Measurements from ENCODE around the gene RIPPLY1. TPM values are rescaled to one million over a fixed set of nuclear protein-coding genes. Genes with fewer than 3 reads are reported as not detected.

RIPPLY1 gene, protein sequence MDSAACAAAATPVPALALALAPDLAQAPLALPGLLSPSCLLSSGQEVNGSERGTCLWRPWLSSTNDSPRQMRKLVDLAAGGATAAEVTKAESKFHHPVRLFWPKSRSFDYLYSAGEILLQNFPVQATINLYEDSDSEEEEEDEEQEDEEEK
- not detected in 2 replicates for total RNA-seq

DNA sequence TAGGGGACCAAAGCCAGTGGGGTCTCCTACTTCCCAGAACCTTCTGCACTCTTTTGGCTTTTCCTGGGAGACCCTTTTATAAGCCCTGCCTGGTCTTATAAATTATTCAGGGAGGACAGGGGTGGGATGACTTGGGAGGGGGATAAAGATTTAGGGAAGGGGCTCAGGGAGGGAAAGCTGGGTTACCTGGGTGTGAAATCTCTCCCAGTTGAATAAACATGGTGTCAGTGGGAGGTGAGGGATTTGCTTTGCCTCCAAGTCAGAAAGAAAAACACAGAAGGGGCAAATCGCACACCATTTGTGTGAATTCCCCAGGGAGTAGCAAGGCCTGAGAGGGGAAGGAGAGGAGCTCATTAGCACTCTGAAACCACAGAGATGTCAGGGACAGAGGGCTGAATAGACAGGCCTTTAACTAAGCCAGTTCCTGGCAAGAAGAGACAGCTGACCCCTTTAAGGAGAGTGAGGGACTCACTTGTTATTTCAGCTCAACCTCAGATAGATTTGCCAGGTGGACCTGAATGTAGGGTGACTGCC is at the start of gene RIPPLY1:
Gene RIPPLY1, minus strand, starts transcription at position 51 of the 534 bp plus-strand sequence. CDS start 54 bp downstream, outside the sequence.
- H3K4me3 ChIP-seq (ENCODE audit: low read depth, low read length): no peak within 1 kb of the TSS
- TF ChIP-seq, protein P1, sequence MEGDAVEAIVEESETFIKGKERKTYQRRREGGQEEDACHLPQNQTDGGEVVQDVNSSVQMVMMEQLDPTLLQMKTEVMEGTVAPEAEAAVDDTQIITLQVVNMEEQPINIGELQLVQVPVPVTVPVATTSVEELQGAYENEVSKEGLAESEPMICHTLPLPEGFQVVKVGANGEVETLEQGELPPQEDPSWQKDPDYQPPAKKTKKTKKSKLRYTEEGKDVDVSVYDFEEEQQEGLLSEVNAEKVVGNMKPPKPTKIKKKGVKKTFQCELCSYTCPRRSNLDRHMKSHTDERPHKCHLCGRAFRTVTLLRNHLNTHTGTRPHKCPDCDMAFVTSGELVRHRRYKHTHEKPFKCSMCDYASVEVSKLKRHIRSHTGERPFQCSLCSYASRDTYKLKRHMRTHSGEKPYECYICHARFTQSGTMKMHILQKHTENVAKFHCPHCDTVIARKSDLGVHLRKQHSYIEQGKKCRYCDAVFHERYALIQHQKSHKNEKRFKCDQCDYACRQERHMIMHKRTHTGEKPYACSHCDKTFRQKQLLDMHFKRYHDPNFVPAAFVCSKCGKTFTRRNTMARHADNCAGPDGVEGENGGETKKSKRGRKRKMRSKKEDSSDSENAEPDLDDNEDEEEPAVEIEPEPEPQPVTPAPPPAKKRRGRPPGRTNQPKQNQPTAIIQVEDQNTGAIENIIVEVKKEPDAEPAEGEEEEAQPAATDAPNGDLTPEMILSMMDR (conservative IDR thresholded peaks at IDR 0.05; ENCODE audit: low read depth, low read length): no peak
- DNase-seq (ENCODE audit: low read depth): no peak

DNA sequence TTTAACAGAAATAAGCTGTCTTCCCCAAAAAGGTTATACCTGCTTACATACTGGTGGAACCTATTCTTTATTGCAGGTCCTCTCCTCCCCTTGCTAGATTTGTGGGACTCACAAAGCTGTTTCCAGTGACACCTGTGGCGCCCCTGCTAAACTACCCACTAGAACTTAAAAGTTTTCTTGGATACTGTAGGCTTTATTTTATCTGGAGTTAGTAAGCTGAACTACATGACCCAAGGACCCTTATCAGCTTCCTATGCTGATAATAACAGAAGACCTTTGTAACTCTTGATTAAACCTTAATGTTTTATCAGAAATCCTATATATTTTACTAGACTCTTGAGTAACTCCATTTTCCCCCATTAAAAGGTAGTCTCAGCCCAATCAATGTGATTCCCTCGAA is 49.4 kb upstream of the RIPPLY1 start:
- DNase-seq (ENCODE audit: low read depth): no peak
- H3K4me3 ChIP-seq (ENCODE audit: low read depth, low read length): no peak overlapping the region
- TF ChIP-seq, protein P1 (conservative IDR thresholded peaks at IDR 0.05; ENCODE audit: low read depth, low read length): no peak

DNA sequence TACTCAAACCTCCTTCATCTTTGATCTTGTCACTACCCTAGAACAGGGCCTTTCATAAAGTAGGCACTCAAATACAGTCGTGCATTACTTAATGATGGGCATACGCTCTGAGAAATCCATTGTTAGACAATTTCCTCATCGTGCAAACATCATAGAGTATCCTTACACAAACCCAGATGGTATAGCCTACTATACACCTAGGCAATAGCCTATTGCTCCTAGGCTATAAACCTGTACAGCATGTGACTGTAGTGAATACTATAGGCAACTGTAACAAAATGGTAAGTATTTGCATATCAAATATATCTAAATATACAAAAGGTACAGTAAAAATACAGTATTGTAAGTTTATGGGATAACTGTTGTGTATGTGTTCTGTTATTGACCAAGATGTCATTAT is 48.9 kb upstream of the RIPPLY1 start:
- TF ChIP-seq, protein P1 (conservative IDR thresholded peaks at IDR 0.05; ENCODE audit: low read depth, low read length): no peak
- DNase-seq (ENCODE audit: low read depth): no peak
- H3K4me3 ChIP-seq (ENCODE audit: low read depth, low read length): no peak overlapping the region

DNA sequence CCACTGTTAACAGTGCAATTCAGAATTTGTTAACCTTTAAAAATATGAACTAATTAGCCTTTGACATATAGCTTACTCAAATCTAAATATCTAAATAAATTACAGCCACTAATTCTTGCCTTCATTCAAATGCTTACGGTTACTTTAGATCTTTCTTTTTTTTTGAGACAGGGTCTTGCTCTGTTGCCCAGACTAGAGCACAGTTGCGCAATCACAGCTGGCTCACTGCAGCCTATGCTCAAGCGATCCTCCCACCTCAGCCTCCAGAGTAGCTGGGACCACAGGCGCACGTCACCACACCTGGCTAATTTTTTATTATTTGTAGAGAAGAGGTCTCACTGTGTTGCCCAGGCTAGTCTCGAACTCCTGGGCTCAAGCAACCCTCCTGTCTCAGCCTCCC is 48.1 kb upstream of the RIPPLY1 start:
- TF ChIP-seq, protein P1 (conservative IDR thresholded peaks at IDR 0.05; ENCODE audit: low read depth, low read length): no peak
- H3K4me3 ChIP-seq (ENCODE audit: low read depth, low read length): no peak overlapping the region
- DNase-seq (ENCODE audit: low read depth): no peak

DNA sequence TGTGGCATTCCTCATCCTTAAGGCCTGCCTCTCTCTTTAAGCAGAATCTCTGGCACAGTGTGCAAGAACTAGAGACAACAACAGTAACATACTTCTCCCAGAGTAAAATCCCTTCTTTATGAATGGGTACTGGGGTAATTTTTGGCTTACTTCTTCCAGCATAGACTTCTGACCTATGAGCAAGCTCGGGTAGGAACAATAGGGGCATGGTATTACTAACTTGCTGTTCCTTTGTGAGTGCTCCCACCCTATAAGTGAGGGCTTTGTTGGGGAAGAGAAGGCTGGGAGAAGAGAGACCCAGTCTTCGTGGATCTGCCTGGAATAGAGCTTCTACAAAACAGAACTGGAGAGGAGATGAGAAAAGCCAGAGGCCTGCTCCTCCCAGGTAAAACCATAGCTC is 47.2 kb upstream of the RIPPLY1 start:
- TF ChIP-seq, protein P1 (conservative IDR thresholded peaks at IDR 0.05; ENCODE audit: low read depth, low read length): no peak
- DNase-seq (ENCODE audit: low read depth): no peak
- H3K4me3 ChIP-seq (ENCODE audit: low read depth, low read length): no peak overlapping the region

DNA sequence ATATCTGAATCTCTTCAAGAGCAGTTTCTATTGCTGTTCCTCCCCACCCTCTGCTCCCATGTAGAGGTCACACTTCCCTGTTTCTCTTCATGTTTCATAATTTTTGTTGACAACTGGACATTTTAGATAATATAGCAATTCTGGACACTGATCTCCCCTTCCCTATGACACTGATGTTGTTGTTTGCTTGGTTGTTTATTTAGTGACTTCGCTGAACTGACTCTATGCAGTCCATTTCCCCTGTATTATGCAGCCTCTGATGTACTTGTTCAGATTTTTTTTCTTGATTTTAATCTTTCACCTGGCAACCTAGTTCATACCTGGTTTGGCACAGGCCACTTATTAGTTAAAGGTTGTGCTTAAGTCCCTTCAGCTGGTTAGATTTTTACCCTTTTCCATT is 46.2 kb upstream of the RIPPLY1 start:
- TF ChIP-seq, protein P1 (conservative IDR thresholded peaks at IDR 0.05; ENCODE audit: low read depth, low read length): no peak
- H3K4me3 ChIP-seq (ENCODE audit: low read depth, low read length): no peak overlapping the region
- no peak for DNase-seq (ENCODE audit: low read depth)

DNA sequence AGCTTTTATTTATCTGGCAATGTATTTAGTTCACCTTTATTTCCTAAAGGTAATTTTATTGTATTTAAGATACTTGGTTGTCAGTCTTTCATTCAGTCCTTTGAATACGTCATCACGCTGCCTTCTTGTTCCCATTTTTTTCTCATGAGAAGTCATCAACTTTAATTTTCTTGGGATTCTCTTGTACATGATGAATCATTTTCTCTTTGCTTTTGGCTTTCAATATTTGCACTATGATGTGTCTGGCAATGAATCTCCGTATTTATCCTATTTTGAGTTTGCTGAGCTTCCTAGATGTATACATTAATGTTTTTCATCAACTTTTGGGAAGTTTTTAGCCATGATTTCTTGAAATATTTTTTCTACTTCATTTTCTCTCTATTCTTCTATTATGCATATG is 45.5 kb upstream of the RIPPLY1 start:
- TF ChIP-seq, protein P1 (conservative IDR thresholded peaks at IDR 0.05; ENCODE audit: low read depth, low read length): no peak
- DNase-seq (ENCODE audit: low read depth): no peak
- no peak overlapping the region for H3K4me3 ChIP-seq (ENCODE audit: low read depth, low read length)
